ENCODE results near the gene RMI2.

The RMI2 gene

GRCh38 chr16:11392041-11392581 is 46.9 kb downstream of the RMI2 start:
- no peak for DNase-seq (ENCODE audit: extremely low read depth, low read depth)
- no peak for TF ChIP-seq CTCF (IDR thresholded peaks at IDR 0.05; ENCODE audit: low read depth, low read length, missing control alignments)
- no peak overlapping the region for H3K4me3 ChIP-seq (replicated peaks; ENCODE audit: low read depth, low read length)

GRCh38 chr16:11393366-11393765 is 48.1 kb downstream of the RMI2 start:
- H3K4me3 ChIP-seq (replicated peaks; ENCODE audit: low read depth, low read length), result no peak overlapping the region
- DNase-seq (ENCODE audit: extremely low read depth, low read depth), result no peak
- TF ChIP-seq CTCF (IDR thresholded peaks at IDR 0.05; ENCODE audit: low read depth, low read length, missing control alignments), result no peak

GRCh38 chr16:11393861-11394592 is 48.8 kb downstream of the RMI2 start:
- no peak for TF ChIP-seq CTCF (IDR thresholded peaks at IDR 0.05; ENCODE audit: low read depth, low read length, missing control alignments)
- DNase-seq (ENCODE audit: extremely low read depth, low read depth), result no peak
- H3K4me3 ChIP-seq (replicated peaks; ENCODE audit: low read depth, low read length), result no peak overlapping the region

GRCh38 chr16:11394593-11394960 is 49.3 kb downstream of the RMI2 start:
- no peak overlapping the region for H3K4me3 ChIP-seq (replicated peaks; ENCODE audit: low read depth, low read length)
- no peak for TF ChIP-seq CTCF (IDR thresholded peaks at IDR 0.05; ENCODE audit: low read depth, low read length, missing control alignments)
- DNase-seq (ENCODE audit: extremely low read depth, low read depth), result no peak

GRCh38 chr16:11395008-11395948 is 50.0 kb downstream of the RMI2 start:
- no peak overlapping the region for H3K4me3 ChIP-seq (replicated peaks; ENCODE audit: low read depth, low read length)
- TF ChIP-seq CTCF (IDR thresholded peaks at IDR 0.05; ENCODE audit: low read depth, low read length, missing control alignments), result no peak

GRCh38 chr16:11395949-11396240 is 50.6 kb downstream of the RMI2 start:
- no peak overlapping the region for H3K4me3 ChIP-seq (replicated peaks; ENCODE audit: low read depth, low read length)
- DNase-seq (ENCODE audit: extremely low read depth, low read depth), result no peak
- no peak for TF ChIP-seq CTCF (IDR thresholded peaks at IDR 0.05; ENCODE audit: low read depth, low read length, missing control alignments)

More at GRCh38 chr16:11395008-11395948, 50.0 kb downstream of the RMI2 start:
- DNase-seq (ENCODE audit: extremely low read depth, low read depth), result no peak
